Stimulated activated CD4-positive, alpha-beta T cell treated with anti-CD3 and anti-CD28 coated beads, Interleukin-4, amount 100 ng/mL, for 48 hours (primary cell): Measurements from ENCODE around the gene KRTAP5-5.
"Not testable (repeated sequence)": the region's sequence is repeated elsewhere in the genome, so short reads cannot be mapped to it uniquely, and the experiment has no call there.

Source experiments
- DNase-seq, 2 donors: peaks; one replicate each; pipeline ENCODE4 v3.0.0-alpha.2; 2020; ENCODE audit warnings: low read depth in 2 of 2

KRTAP5-5 gene

GRCh38 chr11:1607156-1607845 lies 22.3 kb upstream of the KRTAP5-5 start:
- not testable (repeated sequence) for DNase-seq

GRCh38 chr11:1607901-1608300 lies 21.7 kb upstream of the KRTAP5-5 start:
- DNase-seq: not testable (repeated sequence)

GRCh38 chr11:1608363-1608762 lies 21.2 kb upstream of the KRTAP5-5 start, which contains the start of gene KRTAP5-3:
KRTAP5-3 (minus strand) TSS chr11:1608463; CDS start chr11:1608385, 78 bp downstream.
- DNase-seq: no peak

GRCh38 chr11:1618231-1618630 lies 11.3 kb upstream of the KRTAP5-5 start:
- no peak for DNase-seq

- no peak for DNase-seq
Measured at GRCh38 chr11:1619449-1619848, 10.1 kb upstream of the KRTAP5-5 start.

GRCh38 chr11:1622086-1622485 lies 7.5 kb upstream of the KRTAP5-5 start, which contains the start of gene KRTAP5-4:
KRTAP5-4 (minus strand) TSS chr11:1622138; CDS start chr11:1622093, 45 bp downstream.
- no peak for DNase-seq

- no peak for DNase-seq
Measured at GRCh38 chr11:1623716-1624115, 5.9 kb upstream of the KRTAP5-5 start.

- DNase-seq: no peak
Measured at GRCh38 chr11:1624621-1625020, 5.0 kb upstream of the KRTAP5-5 start.

GRCh38 chr11:1625541-1625940 lies 4.0 kb upstream of the KRTAP5-5 start:
- DNase-seq: no peak

- peak; percentile 48 to 55 for DNase-seq
Measured at GRCh38 chr11:1628506-1629325, 859 bp upstream of the KRTAP5-5 start.

- DNase-seq: no peak
Measured at GRCh38 chr11:1630271-1630670, 696 bp downstream of the KRTAP5-5 start.

- DNase-seq: no peak
Measured at GRCh38 chr11:1631066-1631568, 1.5 kb downstream of the KRTAP5-5 start.

- no peak for DNase-seq
Measured at GRCh38 chr11:1632053-1632714, 2.6 kb downstream of the KRTAP5-5 start.

- no peak for DNase-seq
Measured at GRCh38 chr11:1633864-1634263, 4.3 kb downstream of the KRTAP5-5 start.

GRCh38 chr11:1636291-1636950 lies 6.8 kb downstream of the KRTAP5-5 start:
- no peak for DNase-seq

- no peak for DNase-seq
Measured at GRCh38 chr11:1637628-1638027, 8.1 kb downstream of the KRTAP5-5 start.

GRCh38 chr11:1638344-1638743 lies 8.8 kb downstream of the KRTAP5-5 start:
- no peak for DNase-seq

- DNase-seq: no peak
Measured at GRCh38 chr11:1639102-1639620, 9.6 kb downstream of the KRTAP5-5 start.

- DNase-seq: no peak
Measured at GRCh38 chr11:1639666-1640065, 10.1 kb downstream of the KRTAP5-5 start.

GRCh38 chr11:1640076-1640946 lies 10.7 kb downstream of the KRTAP5-5 start:
- DNase-seq: peak; percentile 16 to 22
